Colonic mucosa (tissue), 4 donors: ENCODE results near the gene SOX10. TPM values are rescaled to one million over a fixed set of nuclear protein-coding genes. Genes with fewer than 3 reads are reported as not detected.

Experiments
- DNase-seq: peaks from one replicate; pipeline ENCODE4 v3.0.0-alpha.2; 2020
- H3K27ac ChIP-seq: fragments of 200-600 bp; one replicate; pipeline ENCODE4 v1.8.0; 2021
- H3K27me3 ChIP-seq: fragments of 200-600 bp; one replicate; pipeline ENCODE4 v1.8.0; 2021
- H3K36me3 ChIP-seq: fragments of 200-600 bp; one replicate; pipeline ENCODE4 v1.8.0; 2021
- H3K4me1 ChIP-seq: fragments of 200-600 bp; one replicate; pipeline ENCODE4 v1.8.0; 2021; ENCODE audit warnings: mild to moderate bottlenecking
- H3K4me3 ChIP-seq: fragments of 200-600 bp; one replicate; pipeline ENCODE4 v1.8.0; 2021
- H3K9ac ChIP-seq, 2 donors: one replicate each; pipeline ENCODE4 v1.7.0; 2013; ENCODE audit warnings: control low read depth in 2 of 2, low read depth in 2 of 2, low read length in 2 of 2
- H3K9me3 ChIP-seq: fragments of 200-600 bp; one replicate; pipeline ENCODE4 v1.8.0; 2021
- CTCF ChIP-seq: fragments of 200-600 bp; IDR thresholded peaks from one replicate; pipeline ENCODE4 v1.8.0; 2022; ENCODE audit warnings: antibody characterized with exemption, mild to moderate bottlenecking
- intact Hi-C: fragments of 100-400 bp; cut with DNase I; formaldehyde crosslinking; loops from one replicate; pipeline ENCODE4 v1.14.1; 2022
- total RNA-seq, 2 donors: library from RNA; stranded (reverse); fragmentation: NEBNext Ultra II Directional in 1 of 2; extraction: Animal tissue kit (Norgen Biotek cat#: 25700) in 1 of 2; gene quantifications; one replicate each; pipeline ENCODE4 v1.2.1, GENCODE V29; 2021
- donor health status: healthy.
- donor health status: DM: no; HTN: no; CAD: no.
- donor health status: DM: no; HTN: no; CAD: no.

Gene SOX10
- total RNA-seq, 2 donors from 2014 or later, result 0.57 to 3.4 TPM

- no peak for DNase-seq
- no peaks in the 10 kb centered on the region for H3K4me1 ChIP-seq
- H3K9ac ChIP-seq, result no peak overlapping the region
- H3K27ac ChIP-seq, result no peak overlapping the region
- intact Hi-C loops, result no loop called here
- no peaks in the 10 kb centered on the region for H3K27me3 ChIP-seq
- H3K36me3 ChIP-seq, result no peaks in the 10 kb centered on the region
- H3K9me3 ChIP-seq, result no peaks in the 10 kb centered on the region
- no peak overlapping the region for H3K4me3 ChIP-seq
- no peak for TF ChIP-seq CTCF
Observed at GRCh38 chr22:37973271-37974170, 10.8 kb downstream of the SOX10 start.

- no peak for TF ChIP-seq CTCF
- Histone ChIP-seq H3K27ac (no peak overlapping the region), H3K27me3 (no peaks in the 10 kb centered on the region), H3K4me1 (no peaks in the 10 kb centered on the region), H3K36me3 (no peaks in the 10 kb centered on the region), H3K4me3 (no peak overlapping the region), H3K9me3 (no peaks in the 10 kb centered on the region), H3K9ac (no peak overlapping the region)
- no peak for DNase-seq
- intact Hi-C loops, result no loop called here
Observed at GRCh38 chr22:37972527-37972926, 11.8 kb downstream of the SOX10 start.

- Histone ChIP-seq H3K27ac (no peak overlapping the region), H3K4me3 (no peak overlapping the region), H3K9me3 (no peaks in the 10 kb centered on the region), H3K27me3 (no peaks in the 10 kb centered on the region), H3K9ac (no peak overlapping the region), H3K36me3 (no peaks in the 10 kb centered on the region), H3K4me1 (no peaks in the 10 kb centered on the region)
- no peak for DNase-seq
- intact Hi-C loops, result no loop called here
- no peak for TF ChIP-seq CTCF
Observed at GRCh38 chr22:37971475-37972434, 12.6 kb downstream of the SOX10 start.

GRCh38 chr22:37970864-37971263, 13.5 kb downstream of the SOX10 start:
- no peaks in the 10 kb centered on the region for H3K4me1 ChIP-seq
- H3K9ac ChIP-seq, result no peak overlapping the region
- H3K36me3 ChIP-seq, result no peaks in the 10 kb centered on the region
- no peaks in the 10 kb centered on the region for H3K27me3 ChIP-seq
- H3K9me3 ChIP-seq, result no peaks in the 10 kb centered on the region
- H3K27ac ChIP-seq, result no peak overlapping the region
- no peak overlapping the region for H3K4me3 ChIP-seq
- intact Hi-C loops, result no loop called here
- DNase-seq, result no peak
- no peak for TF ChIP-seq CTCF

GRCh38 chr22:37968452-37969251, 15.7 kb downstream of the SOX10 start:
- no peaks in the 10 kb centered on the region for H3K36me3 ChIP-seq
- no peak overlapping the region for H3K27ac ChIP-seq

More at GRCh38 chr22:37968452-37969251, 15.7 kb downstream of the SOX10 start:
- Histone ChIP-seq H3K9ac (no peak overlapping the region), H3K4me3 (no peak overlapping the region), H3K9me3 (no peaks in the 10 kb centered on the region), H3K4me1 (no peaks in the 10 kb centered on the region), H3K27me3 (no peaks in the 10 kb centered on the region)
- intact Hi-C loops, result no loop called here
- DNase-seq, result no peak
- TF ChIP-seq CTCF, result no peak
